ENCODE measurements around the gene GHR.

DNA sequence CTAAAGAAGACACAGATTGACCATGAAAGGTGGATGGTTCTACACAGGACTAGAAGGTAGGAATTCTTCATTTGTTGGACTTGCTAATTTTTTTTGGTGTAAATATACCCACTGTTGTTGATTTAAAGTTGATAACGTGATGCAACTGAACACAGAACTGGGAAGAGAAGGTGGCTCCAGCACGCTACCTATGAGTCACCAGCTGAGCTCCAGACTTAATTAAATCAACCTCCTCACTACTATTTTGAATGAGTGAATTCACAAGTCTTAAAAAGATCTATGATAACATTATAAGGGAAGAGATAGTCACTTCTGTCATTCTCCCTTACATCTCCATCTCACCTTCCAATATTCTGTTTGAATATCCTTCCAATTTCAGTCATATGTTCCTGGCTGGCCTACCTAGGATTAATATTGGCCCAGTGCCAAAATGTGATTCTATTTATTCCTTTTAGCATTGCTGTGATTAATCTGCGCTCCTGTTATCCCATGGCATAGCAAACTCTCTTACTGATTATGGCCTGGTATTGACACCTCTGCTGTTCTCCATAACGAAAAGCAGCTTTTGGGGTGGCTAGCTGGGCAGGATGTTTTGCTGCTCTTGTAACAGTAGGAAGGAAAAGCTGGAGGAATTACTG, 197.5 kb downstream of the GHR start:
- TF ChIP-seq CTCF (conservative IDR thresholded peaks at IDR 0.05; ENCODE audit: low read depth, low read length) (no peak), EZH2phosphoT487 (IDR thresholded peaks at IDR 0.05; ENCODE audit: borderline replicate concordance, low read length) (no peak), EZH2 (IDR thresholded peaks at IDR 0.05; ENCODE audit: low read length, unreplicated experiment) (no peak)

All from PC-3 (cell line).